H1 (cell line): ENCODE data around the gene FAM53A.

Experiments
- ASH2L ChIP-seq: fragments of 200-600, 300-600 bp; sonication (generic); IDR thresholded peaks from one replicate; pipeline ENCODE4 v1.7.1; 2017; ENCODE audit warnings: low read length
- CTCF ChIP-seq, 3 experiments: IDR thresholded peaks; 1 replicate in 2 of 3; 2 replicates in 1 of 3; pipeline versions ENCODE4 v1.5.1 to v1.6.1; 2011; ENCODE audit warnings: low read length in 3 of 3, mild to moderate bottlenecking in 3 of 3, inconsistent platforms in 2 of 3, low read depth in 1 of 3, moderate library complexity in 1 of 3; ENCODE audit not compliant: insufficient read depth in 1 of 3; ENCODE audit errors: control extremely low read depth in 1 of 3
- EP300 ChIP-seq, 2 experiments: IDR thresholded peaks; 1 replicate in 1 of 2; 2 replicates in 1 of 2; pipeline ENCODE4 v1.6.1; 2011 to 2012; ENCODE audit warnings: low read depth in 2 of 2, low read length in 2 of 2, mild to moderate bottlenecking in 2 of 2, borderline replicate concordance in 1 of 2, inconsistent platforms in 1 of 2, moderate library complexity in 1 of 2
- POLR2A ChIP-seq, 2 experiments: IDR thresholded peaks; 1 replicate in 1 of 2; 2 replicates in 1 of 2; pipeline ENCODE4 v1.6.1; 2011; ENCODE audit warnings: low read depth in 2 of 2, low read length in 2 of 2, mild to moderate bottlenecking in 2 of 2; ENCODE audit errors: control extremely low read depth in 1 of 2
- POLR2AphosphoS5 ChIP-seq: IDR thresholded peaks from 2 replicates; pipeline ENCODE4 v1.6.1; 2011; ENCODE audit warnings: low read depth, low read length
- TAF1 ChIP-seq: IDR thresholded peaks from 2 replicates; pipeline ENCODE4 v1.6.1; 2011; ENCODE audit warnings: mild to moderate bottlenecking, low read depth, low read length

GRCh38 chr4:1722551-1723118 lies 38.5 kb upstream of the FAM53A start:
- TF ChIP-seq EP300 (IDR thresholded peaks at IDR 0.05; ENCODE audit: borderline replicate concordance in 1 of 2, low read depth in 2 of 2, low read length in 2 of 2) (no peak), CTCF (IDR thresholded peaks at IDR 0.05; ENCODE audit: control extremely low read depth in 1 of 3, insufficient read depth in 1 of 3, low read depth in 1 of 3, low read length in 3 of 3) (no peak), TAF1 (no peak), ASH2L (no peak), POLR2AphosphoS5 (no peak), POLR2A (IDR thresholded peaks at IDR 0.05; ENCODE audit: control extremely low read depth in 1 of 2, low read depth in 2 of 2, low read length in 2 of 2) (no peak)
